ENCODE data around the gene PGF.
"Not testable (repeated sequence)": the region's sequence is repeated elsewhere in the genome, so short reads cannot be mapped to it uniquely, and the experiment has no call there.

PGF gene

GRCh38 chr14:74938531-74939495 is 16.6 kb downstream of the PGF start:
- no peak for DNase-seq

- DNase-seq: no peak
Observed at GRCh38 chr14:74937171-74937570, 18.2 kb downstream of the PGF start.

- DNase-seq: no peak
Observed at GRCh38 chr14:74936731-74937130, 18.7 kb downstream of the PGF start.

GRCh38 chr14:74936151-74936550 is 19.2 kb downstream of the PGF start:
- no peak for DNase-seq

- DNase-seq: no peak
Observed at GRCh38 chr14:74935360-74935680, 20.1 kb downstream of the PGF start.

- no peak for DNase-seq
Observed at GRCh38 chr14:74934476-74935359, 20.7 kb downstream of the PGF start.

- no peak for DNase-seq
Observed at GRCh38 chr14:74934041-74934440, 21.4 kb downstream of the PGF start.

- not testable (repeated sequence) for DNase-seq
Observed at GRCh38 chr14:74932936-74933335, 22.5 kb downstream of the PGF start.

GRCh38 chr14:74932401-74932901 is 22.9 kb downstream of the PGF start:
- DNase-seq: peak; percentile 27

- not testable (repeated sequence) for DNase-seq
Observed at GRCh38 chr14:74931744-74932143, 23.7 kb downstream of the PGF start.

GRCh38 chr14:74929242-74929641 is 26.2 kb downstream of the PGF start:
- DNase-seq: no peak

- no peak for DNase-seq
Observed at GRCh38 chr14:74927225-74927624, 28.2 kb downstream of the PGF start.

GRCh38 chr14:74924061-74924460 is 31.3 kb downstream of the PGF start:
- no peak for DNase-seq

- DNase-seq: no peak
Observed at GRCh38 chr14:74922752-74923401, 32.5 kb downstream of the PGF start, which contains the start of gene RPS6KL1. TSS of gene RPS6KL1 (minus strand) at chr14:74923260. CDS start at chr14:74921541, 1,719 bp downstream.

GRCh38 chr14:74921987-74922751 is 33.2 kb downstream of the PGF start:
- no peak for DNase-seq

- no peak for DNase-seq
Observed at GRCh38 chr14:74921053-74921620, 34.3 kb downstream of the PGF start.

GRCh38 chr14:74920281-74920680 is 35.1 kb downstream of the PGF start:
- no peak for DNase-seq

GRCh38 chr14:74919421-74920165 is 35.8 kb downstream of the PGF start:
- DNase-seq: no peak

- DNase-seq: no peak
Observed at GRCh38 chr14:74918380-74918779, 37.0 kb downstream of the PGF start.

GRCh38 chr14:74917646-74918081 is 37.7 kb downstream of the PGF start:
- no peak for DNase-seq

GRCh38 chr14:74917178-74917543 is 38.2 kb downstream of the PGF start:
- no peak for DNase-seq

Data from KG1 (cell line).